AG10803 (cell line): Measurements from ENCODE around the gene SDF2L1.
"Not testable (repeated sequence)": the region's sequence is repeated elsewhere in the genome, so short reads cannot be mapped to it uniquely, and the experiment has no call there.

Experiments used
- DNase-seq: peaks from one replicate; pipeline ENCODE4 v3.0.0; 2010; ENCODE audit warnings: low read depth
- H3K4me3 ChIP-seq: 2 replicates; pipeline ENCODE4 v1.5.1; 2011; ENCODE audit warnings: mild to moderate bottlenecking, low read length, control low read depth
- CTCF ChIP-seq: conservative IDR thresholded peaks from 2 replicates; pipeline ENCODE4 v1.5.1; 2011; ENCODE audit warnings: mild to moderate bottlenecking, low read length, control low read depth, inconsistent platforms

Gene SDF2L1

GRCh38 chr22:21599053-21599893 lies 42.8 kb upstream of the SDF2L1 start:
- TF ChIP-seq CTCF = no peak
- no peak for DNase-seq
- no peak overlapping the region for H3K4me3 ChIP-seq

- H3K4me3 ChIP-seq = no peak overlapping the region
- DNase-seq = no peak
- TF ChIP-seq CTCF = no peak
Observed at GRCh38 chr22:21602579-21602978, 39.5 kb upstream of the SDF2L1 start.

GRCh38 chr22:21603973-21604372 lies 38.1 kb upstream of the SDF2L1 start:
- no peak for DNase-seq

GRCh38 chr22:21605887-21606564 lies 36.1 kb upstream of the SDF2L1 start:
- H3K4me3 ChIP-seq = no peak overlapping the region
- DNase-seq = no peak
- no peak for TF ChIP-seq CTCF

More at GRCh38 chr22:21603973-21604372, 38.1 kb upstream of the SDF2L1 start:
- no peak for TF ChIP-seq CTCF
- no peak overlapping the region for H3K4me3 ChIP-seq

GRCh38 chr22:21606775-21607174 lies 35.3 kb upstream of the SDF2L1 start:
- DNase-seq = no peak
- no peak for TF ChIP-seq CTCF
- H3K4me3 ChIP-seq = no peak overlapping the region

GRCh38 chr22:21609556-21610157 lies 32.4 kb upstream of the SDF2L1 start:
- not testable (repeated sequence) for H3K4me3 ChIP-seq, DNase-seq

GRCh38 chr22:21611210-21611977 lies 30.7 kb upstream of the SDF2L1 start:
- TF ChIP-seq CTCF = no peak
- no peak for DNase-seq
- H3K4me3 ChIP-seq = no peak overlapping the region
